DND-41 (cell line): ENCODE results near the gene ANKRD40CL.
A peak's percentile ranks its signal among the peaks of the same experiment; 100 is the strongest.
"Not testable (repeated sequence)": the region's sequence is repeated elsewhere in the genome, so short reads cannot be mapped to it uniquely, and the experiment has no call there.

Experiments used
- ATAC-seq: fragments of 200-7000 bp; cut with Tn5 transposase; 3 replicates; pipeline ENCODE4 v1.9.1; 2021; ENCODE audit warnings: low read depth; ENCODE audit not compliant: insufficient read depth
- DNase-seq: peaks from one replicate; pipeline ENCODE4 v3.0.0-alpha.2; 2020
- H2AFZ ChIP-seq: 2 replicates; pipeline ENCODE4 v1.6.0; 2012; ENCODE audit warnings: low read depth, low read length
- H3K27ac ChIP-seq: 2 replicates; pipeline ENCODE4 v1.5.1; 2012; ENCODE audit warnings: low read length, inconsistent platforms
- H3K27me3 ChIP-seq: fragments of 200-600 bp; sonication (generic); 2 replicates; pipeline ENCODE4 v1.6.0; 2012; ENCODE audit warnings: low read length, mild to moderate bottlenecking, inconsistent platforms; ENCODE audit not compliant: insufficient read depth, poor library complexity
- H3K36me3 ChIP-seq: 2 replicates; pipeline ENCODE4 v1.5.1; 2012; ENCODE audit warnings: low read length, inconsistent platforms; ENCODE audit not compliant: insufficient read depth
- H3K4me1 ChIP-seq: 2 replicates; pipeline ENCODE4 v1.5.1; 2012; ENCODE audit warnings: mild to moderate bottlenecking, low read length; ENCODE audit not compliant: insufficient read depth
- H3K4me2 ChIP-seq: 2 replicates; pipeline ENCODE4 v1.6.0; 2012; ENCODE audit warnings: mild to moderate bottlenecking, moderate library complexity, low read length, inconsistent platforms; ENCODE audit not compliant: insufficient read depth
- H3K4me3 ChIP-seq, 2 experiments: fragments of 200-600 bp in 1 of 2; shearing (Covaris generic) in 1 of 2; 2 replicates each; pipeline ENCODE4 v1.5.1; 2012 to 2016; ENCODE audit warnings: inconsistent platforms in 2 of 2, low read length in 2 of 2, mild to moderate bottlenecking in 2 of 2, low read depth in 1 of 2, moderate library complexity in 1 of 2
- H3K79me2 ChIP-seq: 2 replicates; pipeline ENCODE4 v1.6.0; 2012; ENCODE audit warnings: low read length, inconsistent platforms; ENCODE audit not compliant: insufficient read depth
- H3K9ac ChIP-seq: 2 replicates; pipeline ENCODE4 v1.6.0; 2012; ENCODE audit warnings: low read depth, mild to moderate bottlenecking, inconsistent platforms, low read length, moderate library complexity
- H3K9me3 ChIP-seq: 2 replicates; pipeline ENCODE4 v1.5.1; 2012; ENCODE audit warnings: low read length, moderate library complexity, mild to moderate bottlenecking, inconsistent platforms; ENCODE audit not compliant: insufficient read depth, severe bottlenecking
- H4K20me1 ChIP-seq: 2 replicates; pipeline ENCODE4 v1.6.0; 2012; ENCODE audit warnings: low read length; ENCODE audit not compliant: insufficient read depth
- CTCF ChIP-seq: IDR thresholded peaks from 2 replicates; pipeline ENCODE4 v1.5.1; 2012; ENCODE audit warnings: borderline replicate concordance, low read length, moderate library complexity, mild to moderate bottlenecking; ENCODE audit not compliant: poor library complexity, severe bottlenecking; ENCODE audit errors: extremely low read depth
- EZH2 ChIP-seq: IDR thresholded peaks from 3 replicates; pipeline ENCODE4 v1.6.1; 2012; ENCODE audit warnings: borderline replicate concordance, low read depth, mild to moderate bottlenecking, moderate library complexity, low read length, inconsistent platforms; ENCODE audit not compliant: severe bottlenecking

ANKRD40CL gene

GRCh38 chr17:50725769-50726655 is 41.3 kb downstream of the ANKRD40CL start:
- Histone ChIP-seq H3K79me2 (peaks cover 100% of the 10 kb centered on the region), H2AFZ (no peak overlapping the region), H3K4me3 (no peak overlapping the region), H3K9ac (no peak overlapping the region), H3K27ac (no peak overlapping the region), H4K20me1 (peaks cover 92% of the 10 kb centered on the region), H3K27me3 (no peaks in the 10 kb centered on the region), H3K4me2 (peak overlapping the region; percentile 6; the same call in 1 of the 2 replicates), H3K36me3 (peaks cover 26% of the 10 kb centered on the region), H3K9me3 (no peaks in the 10 kb centered on the region), H3K4me1 (peaks cover 38% of the 10 kb centered on the region)
- DNase-seq (no peak), ATAC-seq (no peak)
- no peak for TF ChIP-seq CTCF
- no peak for TF ChIP-seq EZH2

DNA sequence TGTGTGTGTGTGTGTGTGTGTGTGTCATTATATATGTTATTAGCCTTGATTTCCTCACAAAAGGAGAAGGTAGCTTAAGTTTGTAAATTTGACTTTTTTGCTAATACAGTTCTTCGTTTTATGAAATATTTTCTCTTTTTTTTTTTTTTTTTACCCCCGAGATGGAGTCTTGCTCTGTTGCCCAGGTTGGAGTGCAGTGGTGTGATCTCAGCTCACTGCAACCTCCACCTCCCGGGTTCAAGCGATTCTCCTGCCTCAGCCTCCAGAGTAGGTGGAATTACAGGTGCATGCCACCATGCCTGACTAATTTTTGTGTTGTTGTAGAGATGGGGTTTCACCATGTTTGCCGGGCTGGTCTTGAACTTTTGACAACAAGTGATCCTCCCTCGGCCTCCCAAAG is 42.7 kb downstream of the ANKRD40CL start:
- H2AFZ ChIP-seq, H3K27me3 ChIP-seq, H3K4me3 ChIP-seq, H3K9me3 ChIP-seq, DNase-seq, ATAC-seq, H3K27ac ChIP-seq, H3K9ac ChIP-seq: not testable (repeated sequence)
- Histone ChIP-seq H3K4me1 (peaks cover 41% of the 10 kb centered on the region), H4K20me1 (peaks cover 87% of the 10 kb centered on the region), H3K79me2 (peaks cover 100% of the 10 kb centered on the region), H3K36me3 (peaks cover 28% of the 10 kb centered on the region), H3K4me2 (peak overlapping the region; percentile 63; the same call in 1 of the 2 replicates)

GRCh38 chr17:50722746-50723145 is 44.6 kb downstream of the ANKRD40CL start:
- DNase-seq (no peak), ATAC-seq (no peak)
- H3K27ac ChIP-seq, result no peak overlapping the region; the same call in 1 of the 2 replicates
- peak overlapping the region in 1 of 2 experiments; percentile 73; a peak in 3 of 4 replicates for H3K4me3 ChIP-seq
- H3K4me1 ChIP-seq, result peaks cover 47% of the 10 kb centered on the region
- H3K9me3 ChIP-seq, result no peaks in the 10 kb centered on the region
- no peak overlapping the region for H2AFZ ChIP-seq
- H3K9ac ChIP-seq, result no peak overlapping the region; the same call in 1 of the 2 replicates
- TF ChIP-seq CTCF (no peak), EZH2 (no peak)
- no peaks in the 10 kb centered on the region for H3K27me3 ChIP-seq
- H3K79me2 ChIP-seq, result peaks cover 93% of the 10 kb centered on the region
- H4K20me1 ChIP-seq, result peaks cover 70% of the 10 kb centered on the region
- H3K36me3 ChIP-seq, result peaks cover 25% of the 10 kb centered on the region
- H3K4me2 ChIP-seq, result peak overlapping the region; percentile 63

DNA sequence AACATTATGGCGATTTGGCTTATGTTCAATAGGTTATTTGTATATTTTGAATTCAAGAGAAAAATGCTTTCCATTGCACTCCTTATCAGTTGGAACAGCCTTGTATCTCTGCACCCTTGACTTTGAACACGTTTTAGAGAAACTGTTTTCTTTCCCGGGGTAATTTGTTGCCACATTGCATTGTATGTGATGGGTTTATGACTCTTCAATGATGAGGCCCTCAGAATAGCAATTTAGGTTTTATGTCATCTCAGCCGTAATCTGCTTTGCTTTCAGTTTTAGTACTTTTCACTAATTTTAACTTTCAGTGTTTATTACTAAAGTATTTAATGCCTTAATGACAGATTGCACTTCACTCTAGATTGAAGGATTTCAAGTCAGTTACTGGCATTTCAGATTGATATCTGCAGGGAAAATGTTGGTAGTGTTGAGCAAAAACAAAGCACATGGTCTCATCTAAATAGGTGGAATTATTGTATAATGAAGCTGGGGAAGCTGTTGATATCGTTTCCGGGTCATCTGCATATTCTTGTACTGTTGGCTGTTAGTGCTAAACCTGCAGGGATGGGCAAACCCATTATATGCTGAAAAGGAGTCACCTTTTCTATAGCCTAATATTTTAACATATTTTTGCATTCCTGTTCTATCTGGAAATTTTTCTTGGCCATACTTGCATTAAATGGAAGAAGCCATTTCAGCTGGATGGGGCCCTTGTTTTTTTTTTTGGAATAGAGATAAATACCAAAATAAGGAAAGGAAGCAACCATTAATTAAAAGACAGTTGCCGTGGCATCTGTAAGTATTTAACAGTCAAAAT is 45.9 kb downstream of the ANKRD40CL start:
- Histone ChIP-seq H3K4me3 (peak overlapping the region; percentile 58 to 73; a peak in 3 of 4 replicates), H3K79me2 (peaks cover 79% of the 10 kb centered on the region), H3K4me1 (peaks cover 42% of the 10 kb centered on the region), H3K36me3 (peaks cover 19% of the 10 kb centered on the region), H3K9me3 (no peaks in the 10 kb centered on the region), H3K4me2 (peak overlapping the region; percentile 63), H2AFZ (no peak overlapping the region), H4K20me1 (peaks cover 57% of the 10 kb centered on the region), H3K9ac (peak overlapping the region; percentile 94), H3K27ac (peak overlapping the region; percentile 87), H3K27me3 (no peaks in the 10 kb centered on the region)
- no peak for DNase-seq
- no peak for ATAC-seq
- TF ChIP-seq EZH2, result no peak
- TF ChIP-seq CTCF, result no peak
